NCI-H774 (cell line): ENCODE measurements around the gene GARIN1A.
"Not testable (repeated sequence)": the region's sequence is repeated elsewhere in the genome, so short reads cannot be mapped to it uniquely, and the experiment has no call there.

Experiments
- DNase-seq: peaks from one replicate; lab custom pipeline; 2025; lab: John Stamatoyannopoulos, UW

Gene GARIN1A

GRCh38 chr7:128671992-128672391 is at the start of gene GARIN1A:
Gene GARIN1A (plus strand): TSS chr7:128672292. CDS start chr7:128672398, 106 bp downstream.
- no peak for DNase-seq

- DNase-seq, result not testable (repeated sequence)
These were observed 45.0 kb upstream of the GARIN1A start for GRCh38 chr7:128627124-128627523.

GRCh38 chr7:128633915-128634314 is 38.2 kb upstream of the GARIN1A start:
- not testable (repeated sequence) for DNase-seq

- not testable (repeated sequence) for DNase-seq
These were observed 26.9 kb upstream of the GARIN1A start for GRCh38 chr7:128645206-128645605.

GRCh38 chr7:128645844-128646243 is 26.2 kb upstream of the GARIN1A start:
- DNase-seq, result not testable (repeated sequence)

- not testable (repeated sequence) for DNase-seq
These were observed 25.2 kb upstream of the GARIN1A start for GRCh38 chr7:128646877-128647276.

GRCh38 chr7:128651096-128651495 is 21.0 kb upstream of the GARIN1A start:
- not testable (repeated sequence) for DNase-seq

- DNase-seq, result not testable (repeated sequence)
These were observed 19.5 kb upstream of the GARIN1A start for GRCh38 chr7:128652606-128653005.

GRCh38 chr7:128653197-128653596 is 18.9 kb upstream of the GARIN1A start:
- not testable (repeated sequence) for DNase-seq

- not testable (repeated sequence) for DNase-seq
These were observed 18.0 kb upstream of the GARIN1A start for GRCh38 chr7:128654080-128654479.

- not testable (repeated sequence) for DNase-seq
These were observed 17.6 kb upstream of the GARIN1A start for GRCh38 chr7:128654501-128654900.

GRCh38 chr7:128658428-128658827 is 13.7 kb upstream of the GARIN1A start:
- not testable (repeated sequence) for DNase-seq

- no peak for DNase-seq
These were observed 11.5 kb upstream of the GARIN1A start for GRCh38 chr7:128660596-128660995.

- DNase-seq, result no peak
These were observed 10.6 kb upstream of the GARIN1A start for GRCh38 chr7:128661446-128661845.

- no peak for DNase-seq
These were observed 10.0 kb upstream of the GARIN1A start for GRCh38 chr7:128662091-128662490.

- DNase-seq, result not testable (repeated sequence)
These were observed 8.9 kb upstream of the GARIN1A start for GRCh38 chr7:128663223-128663622.

- DNase-seq, result no peak
These were observed 7.0 kb upstream of the GARIN1A start for GRCh38 chr7:128665057-128665456.

GRCh38 chr7:128666200-128666599 is 5.9 kb upstream of the GARIN1A start:
- DNase-seq, result no peak

- DNase-seq, result no peak
These were observed 930 bp downstream of the GARIN1A start for GRCh38 chr7:128672927-128673517.

- DNase-seq, result no peak
These were observed 1.5 kb downstream of the GARIN1A start for GRCh38 chr7:128673571-128673970.

- DNase-seq, result no peak
These were observed 4.6 kb downstream of the GARIN1A start for GRCh38 chr7:128676665-128677064.

- DNase-seq, result no peak
These were observed 7.8 kb downstream of the GARIN1A start for GRCh38 chr7:128679920-128680319.

GRCh38 chr7:128681794-128682537 is 9.9 kb downstream of the GARIN1A start:
- DNase-seq, result no peak
